HEK293 (cell line): ENCODE measurements around the gene FAM193A.

Experiments
- CTCF ChIA-PET: fragments of 350-600 bp; formaldehyde crosslinking; extraction: SDS; loops from one replicate; lab custom pipeline; 2021; ENCODE audit warnings: antibody characterized with exemption; lab: Yijun Ruan, JAX
- POLR2A ChIA-PET: fragments of 300-600 bp; formaldehyde crosslinking; extraction: SDS; loops from one replicate; lab custom pipeline; 2020; ENCODE audit warnings: antibody characterized with exemption, inconsistent platforms; lab: Yijun Ruan, JAX
- H3K27ac ChIP-seq: fragments of 200-500 bp; sonication (Bioruptor generic); 2 replicates; pipeline ENCODE4 v1.5.1; 2014; ENCODE audit warnings: low read depth, low read length, control low read depth, inconsistent platforms; ENCODE audit errors: extremely low read depth
- H3K36me3 ChIP-seq, 2 experiments: fragments of 200-500 bp in 1 of 2; sonication (Bioruptor generic) in 1 of 2; 1 replicate in 1 of 2; 2 replicates in 1 of 2; pipeline ENCODE4 v1.5.1; 2014 to 2017; ENCODE audit warnings: inconsistent platforms in 2 of 2, low read length in 2 of 2; ENCODE audit not compliant: control insufficient read depth in 2 of 2, insufficient read depth in 1 of 2
- H3K4me1 ChIP-seq: fragments of 200-500 bp; sonication (Bioruptor generic); 2 replicates; pipeline ENCODE4 v1.5.1; 2014; ENCODE audit warnings: mild to moderate bottlenecking, low read length, inconsistent platforms; ENCODE audit not compliant: control insufficient read depth, insufficient read depth
- H3K4me3 ChIP-seq: 2 replicates; pipeline ENCODE4 v1.5.1; 2011; ENCODE audit warnings: low read depth, mild to moderate bottlenecking, control low read depth, low read length, moderate library complexity
- H3K9me3 ChIP-seq: fragments of 200-500 bp; sonication (Bioruptor generic); 2 replicates; pipeline ENCODE4 v1.5.1; 2014; ENCODE audit warnings: low read depth, low read length, inconsistent platforms; ENCODE audit not compliant: control insufficient read depth, insufficient read depth
- GLIS1 ChIP-seq: fragments of 450-650 bp; formaldehyde crosslinking; IDR thresholded peaks from 2 replicates; pipeline ENCODE4 v1.5.1; 2016; ENCODE audit warnings: missing biosample characterization, missing genetic modification characterization
- HOXC10 ChIP-seq: sonication (generic); formaldehyde crosslinking; IDR thresholded peaks from 2 replicates; pipeline ENCODE4 v1.8.1; 2023; ENCODE audit warnings: mild to moderate bottlenecking, missing genetic modification reagents
- KLF10 ChIP-seq: fragments of 450-650 bp; IDR thresholded peaks from 2 replicates; pipeline ENCODE4 v1.5.1; 2018; ENCODE audit warnings: missing biosample characterization, mild to moderate bottlenecking, missing genetic modification characterization
- MZF1 ChIP-seq: fragments of 450-650 bp; formaldehyde crosslinking; IDR thresholded peaks from 2 replicates; pipeline ENCODE4 v1.5.1; 2017; ENCODE audit warnings: missing biosample characterization, missing genetic modification characterization, borderline replicate concordance
- OVOL3 ChIP-seq: fragments of 450-650 bp; formaldehyde crosslinking; IDR thresholded peaks from 2 replicates; pipeline ENCODE4 v1.5.1; 2016; ENCODE audit warnings: missing biosample characterization, missing genetic modification characterization
- ZBTB17 ChIP-seq: fragments of 450-650 bp; formaldehyde crosslinking; IDR thresholded peaks from 2 replicates; pipeline ENCODE4 v1.5.1; 2016; ENCODE audit warnings: missing biosample characterization, missing genetic modification characterization
- ZBTB49 ChIP-seq: fragments of 450-650 bp; formaldehyde crosslinking; IDR thresholded peaks from 2 replicates; pipeline ENCODE4 v1.5.1; 2016; ENCODE audit warnings: missing biosample characterization, missing genetic modification characterization, low read depth
- ZBTB7A ChIP-seq: fragments of 450-650 bp; formaldehyde crosslinking; IDR thresholded peaks from 2 replicates; pipeline ENCODE4 v1.5.1; 2016; ENCODE audit warnings: low read depth, missing biosample characterization, missing genetic modification characterization
- ZFP3 ChIP-seq: fragments of 450-650 bp; formaldehyde crosslinking; IDR thresholded peaks from 2 replicates; pipeline ENCODE4 v1.5.1; 2016; ENCODE audit warnings: low read depth, missing biosample characterization, missing genetic modification characterization
- ZFP37 ChIP-seq: fragments of 450-650 bp; formaldehyde crosslinking; IDR thresholded peaks from 2 replicates; pipeline ENCODE4 v1.5.1; 2016; ENCODE audit warnings: missing biosample characterization, missing genetic modification characterization
- ZIC2 ChIP-seq: fragments of 450-650 bp; formaldehyde crosslinking; IDR thresholded peaks from 2 replicates; pipeline ENCODE4 v1.5.1; 2016; ENCODE audit warnings: missing biosample characterization, missing genetic modification characterization
- ZNF140 ChIP-seq: fragments of 450-650 bp; formaldehyde crosslinking; IDR thresholded peaks from 2 replicates; pipeline ENCODE4 v1.5.1; 2016; ENCODE audit warnings: missing biosample characterization, missing genetic modification characterization
- ZNF155 ChIP-seq: fragments of 450-650 bp; formaldehyde crosslinking; IDR thresholded peaks from 2 replicates; pipeline ENCODE4 v1.5.1; 2016; ENCODE audit warnings: missing biosample characterization, missing genetic modification characterization
- ZNF157 ChIP-seq: fragments of 450-650 bp; formaldehyde crosslinking; IDR thresholded peaks from 2 replicates; pipeline ENCODE4 v1.5.1; 2016; ENCODE audit warnings: missing biosample characterization, missing genetic modification characterization
- ZNF16 ChIP-seq: fragments of 450-650 bp; formaldehyde crosslinking; IDR thresholded peaks from 2 replicates; pipeline ENCODE4 v1.5.1; 2016; ENCODE audit warnings: low read depth, missing biosample characterization, missing genetic modification characterization
- ZNF18 ChIP-seq: fragments of 450-650 bp; formaldehyde crosslinking; IDR thresholded peaks from 2 replicates; pipeline ENCODE4 v1.5.1; 2016; ENCODE audit warnings: missing biosample characterization, missing genetic modification characterization
- ZNF223 ChIP-seq: fragments of 450-650 bp; formaldehyde crosslinking; IDR thresholded peaks from 2 replicates; pipeline ENCODE4 v1.5.1; 2016; ENCODE audit warnings: missing biosample characterization, missing genetic modification characterization
- ZNF266 ChIP-seq: fragments of 450-650 bp; formaldehyde crosslinking; IDR thresholded peaks from 2 replicates; pipeline ENCODE4 v1.5.1; 2016; ENCODE audit warnings: missing biosample characterization, missing genetic modification characterization, low read depth
- ZNF521 ChIP-seq: fragments of 450-650 bp; formaldehyde crosslinking; IDR thresholded peaks from 2 replicates; pipeline ENCODE4 v1.5.1; 2017; ENCODE audit warnings: missing biosample characterization, mild to moderate bottlenecking, missing genetic modification characterization
- ZNF530 ChIP-seq: fragments of 450-650 bp; formaldehyde crosslinking; IDR thresholded peaks from 2 replicates; pipeline ENCODE4 v1.5.1; 2016; ENCODE audit warnings: low read depth, missing biosample characterization, missing genetic modification characterization
- ZNF548 ChIP-seq: fragments of 450-650 bp; formaldehyde crosslinking; IDR thresholded peaks from 2 replicates; pipeline ENCODE4 v1.5.1; 2016; ENCODE audit warnings: missing biosample characterization, missing genetic modification characterization
- ZNF660 ChIP-seq: fragments of 450-650 bp; IDR thresholded peaks from 2 replicates; pipeline ENCODE4 v1.5.1; 2018; ENCODE audit warnings: missing biosample characterization, mild to moderate bottlenecking, missing genetic modification characterization
- ZNF707 ChIP-seq: fragments of 450-650 bp; formaldehyde crosslinking; IDR thresholded peaks from 2 replicates; pipeline ENCODE4 v1.5.1; 2016; ENCODE audit warnings: missing biosample characterization, missing genetic modification characterization
- ZSCAN23 ChIP-seq: fragments of 450-650 bp; formaldehyde crosslinking; IDR thresholded peaks from 2 replicates; pipeline ENCODE4 v1.5.1; 2016; ENCODE audit warnings: missing biosample characterization, missing genetic modification characterization
- TF ChIP-seq, protein P1 (sequence below): fragments of 450-650 bp; formaldehyde crosslinking; IDR thresholded peaks from 2 replicates; pipeline ENCODE4 v1.5.1; 2016; ENCODE audit warnings: missing biosample characterization, missing genetic modification characterization
- TF ChIP-seq, protein P2 (sequence below): fragments of 450-650 bp; formaldehyde crosslinking; IDR thresholded peaks from 2 replicates; pipeline ENCODE4 v1.5.1; 2017; ENCODE audit warnings: missing biosample characterization, missing genetic modification characterization

Gene FAM193A

GRCh38 chr4:2497324-2497723 is 39.1 kb upstream of the FAM193A start:
- TF ChIP-seq ZNF155 (no peak), ZBTB7A (tag by site-specific recombination) (no peak), ZNF16 (tag by site-specific recombination) (no peak), KLF10 (tag by site-specific recombination) (no peak), ZNF18 (tag by site-specific recombination) (no peak), ZFP37 (tag by site-specific recombination) (no peak), ZNF548 (tag by site-specific recombination) (no peak), ZFP3 (tag by site-specific recombination) (no peak), MZF1 (tag by site-specific recombination) (no peak), ZNF521 (tag by site-specific recombination) (no peak)
- TF ChIP-seq, protein P1, sequence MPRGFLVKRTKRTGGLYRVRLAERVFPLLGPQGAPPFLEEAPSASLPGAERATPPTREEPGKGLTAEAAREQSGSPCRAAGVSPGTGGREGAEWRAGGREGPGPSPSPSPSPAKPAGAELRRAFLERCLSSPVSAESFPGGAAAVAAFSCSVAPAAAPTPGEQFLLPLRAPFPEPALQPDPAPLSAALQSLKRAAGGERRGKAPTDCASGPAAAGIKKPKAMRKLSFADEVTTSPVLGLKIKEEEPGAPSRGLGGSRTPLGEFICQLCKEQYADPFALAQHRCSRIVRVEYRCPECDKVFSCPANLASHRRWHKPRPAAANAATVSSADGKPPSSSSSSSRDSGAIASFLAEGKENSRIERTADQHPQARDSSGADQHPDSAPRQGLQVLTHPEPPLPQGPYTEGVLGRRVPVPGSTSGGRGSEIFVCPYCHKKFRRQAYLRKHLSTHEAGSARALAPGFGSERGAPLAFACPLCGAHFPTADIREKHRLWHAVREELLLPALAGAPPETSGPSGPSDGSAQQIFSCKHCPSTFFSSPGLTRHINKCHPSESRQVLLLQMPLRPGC, result no peak
- TF ChIP-seq, all 188 proteins: peak for 0
- Histone ChIP-seq H3K9me3 (no peaks in the 10 kb centered on the region), H3K4me3 (no peak overlapping the region), H3K4me1 (no peaks in the 10 kb centered on the region), H3K36me3 (peaks cover 21 to 90% of the 10 kb centered on the region in 2 experiments; a peak in 2 of 3 replicates), H3K27ac (no peak overlapping the region)
- ChIA-PET CTCF (no interaction called here), POLR2A (no interaction called here)

DNA sequence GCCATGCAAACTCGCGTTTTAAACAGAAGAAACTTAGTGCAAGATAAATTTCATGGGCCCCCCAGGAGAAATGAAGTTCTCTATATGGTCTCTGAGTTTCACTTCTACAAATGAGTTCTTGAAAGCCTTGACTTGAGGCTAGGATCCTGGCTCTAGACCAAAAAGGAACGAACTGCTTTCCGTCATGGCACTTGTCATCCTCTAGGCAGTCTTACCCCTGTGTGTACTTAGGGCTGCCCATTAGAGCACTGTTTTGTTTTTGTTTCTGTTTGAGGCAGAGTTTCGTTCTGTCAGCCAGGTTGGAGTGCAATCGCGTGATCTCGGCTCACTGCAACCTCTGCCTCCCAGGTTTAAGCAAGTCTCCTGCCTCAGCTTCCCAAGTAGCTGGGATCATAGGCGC is 38.5 kb upstream of the FAM193A start:
- ChIA-PET POLR2A (no interaction called here), CTCF (no interaction called here)
- Histone ChIP-seq H3K27ac (no peak overlapping the region), H3K9me3 (no peaks in the 10 kb centered on the region)
- TF ChIP-seq ZBTB49 (tag by site-specific recombination) (no peak), ZSCAN23 (tag by site-specific recombination) (no peak), ZNF266 (tag by site-specific recombination) (no peak), HOXC10 (CRISPR knock-in tag) (no peak)
- TF ChIP-seq, all 188 proteins: peak for 0
- H3K4me1 ChIP-seq, result no peaks in the 10 kb centered on the region
- H3K4me3 ChIP-seq, result no peak overlapping the region
- peaks cover 20 to 87% of the 10 kb centered on the region in 2 experiments; a peak in 2 of 3 replicates for H3K36me3 ChIP-seq

DNA sequence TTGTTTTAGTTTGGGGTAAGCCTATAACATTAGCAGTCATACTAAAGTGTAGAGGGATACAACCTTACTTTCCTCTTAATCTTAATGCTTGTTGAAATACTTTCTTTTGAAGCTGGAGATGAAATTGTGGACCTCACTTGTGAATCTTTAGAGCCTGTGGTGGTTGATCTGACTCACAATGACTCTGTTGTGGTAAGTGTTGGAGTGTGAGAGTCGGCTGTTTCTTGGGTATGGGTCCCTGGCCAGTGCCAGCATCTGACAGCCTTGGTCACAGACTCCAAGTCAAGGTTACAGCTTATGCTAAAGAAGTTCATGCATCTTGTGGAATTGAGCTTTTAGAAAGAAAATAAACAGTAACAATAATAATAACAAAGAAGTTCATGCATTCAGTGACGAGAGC is 35.9 kb upstream of the FAM193A start:
- ChIA-PET POLR2A (no interaction called here), CTCF (no interaction called here)
- H3K36me3 ChIP-seq, result peaks cover 18 to 86% of the 10 kb centered on the region in 2 experiments; a peak in 2 of 3 replicates
- H3K27ac ChIP-seq, result no peak overlapping the region
- no peaks in the 10 kb centered on the region for H3K9me3 ChIP-seq
- H3K4me3 ChIP-seq, result no peak overlapping the region
- no peaks in the 10 kb centered on the region for H3K4me1 ChIP-seq
- TF ChIP-seq ZNF223 (tag by site-specific recombination) (no peak), ZNF660 (tag by site-specific recombination) (no peak), OVOL3 (tag by site-specific recombination) (no peak), ZIC2 (no peak), ZNF530 (tag by site-specific recombination) (no peak), GLIS1 (tag by site-specific recombination) (no peak), ZBTB17 (tag by site-specific recombination) (no peak), ZNF707 (tag by site-specific recombination) (no peak), ZNF157 (tag by site-specific recombination) (no peak), ZNF140 (tag by site-specific recombination) (no peak)
- TF ChIP-seq, protein P2, sequence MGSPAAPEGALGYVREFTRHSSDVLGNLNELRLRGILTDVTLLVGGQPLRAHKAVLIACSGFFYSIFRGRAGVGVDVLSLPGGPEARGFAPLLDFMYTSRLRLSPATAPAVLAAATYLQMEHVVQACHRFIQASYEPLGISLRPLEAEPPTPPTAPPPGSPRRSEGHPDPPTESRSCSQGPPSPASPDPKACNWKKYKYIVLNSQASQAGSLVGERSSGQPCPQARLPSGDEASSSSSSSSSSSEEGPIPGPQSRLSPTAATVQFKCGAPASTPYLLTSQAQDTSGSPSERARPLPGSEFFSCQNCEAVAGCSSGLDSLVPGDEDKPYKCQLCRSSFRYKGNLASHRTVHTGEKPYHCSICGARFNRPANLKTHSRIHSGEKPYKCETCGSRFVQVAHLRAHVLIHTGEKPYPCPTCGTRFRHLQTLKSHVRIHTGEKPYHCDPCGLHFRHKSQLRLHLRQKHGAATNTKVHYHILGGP (tag by site-specific recombination), result no peak
